Measurements from ENCODE around the gene RXRA.

The RXRA gene

DNA sequence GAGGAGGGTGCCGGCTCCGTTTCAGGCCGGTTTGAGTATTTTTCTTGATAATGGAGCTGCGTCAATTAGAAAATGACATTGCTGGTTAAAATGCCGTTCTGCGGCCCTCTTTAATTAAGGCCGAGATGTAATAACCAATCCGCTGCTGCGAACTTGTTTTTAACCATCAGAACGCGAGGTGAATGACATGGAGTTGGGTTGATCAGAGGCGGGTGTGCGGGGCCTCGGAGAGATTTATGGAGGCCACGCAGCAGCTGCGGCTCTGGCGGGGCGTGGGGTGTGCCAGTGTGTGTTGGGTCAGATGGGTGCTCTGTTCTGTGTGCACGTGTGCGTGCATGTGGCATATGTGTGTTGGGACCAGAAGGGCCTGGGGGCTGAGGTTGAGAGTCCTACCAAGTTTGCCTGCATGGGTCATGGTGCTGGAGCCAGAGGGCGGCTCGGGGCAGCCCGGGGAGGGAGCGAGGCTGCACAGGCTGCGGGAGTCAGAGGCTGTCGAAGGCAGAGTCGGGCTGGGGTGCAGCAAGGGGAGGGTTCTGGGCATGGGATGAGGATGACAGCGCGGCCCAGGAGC lies 25.4 kb downstream of the RXRA start:
- in situ Hi-C loops (cut with MboI; ENCODE audit: low sequenced_read_pairs), result no loop called here

DNA sequence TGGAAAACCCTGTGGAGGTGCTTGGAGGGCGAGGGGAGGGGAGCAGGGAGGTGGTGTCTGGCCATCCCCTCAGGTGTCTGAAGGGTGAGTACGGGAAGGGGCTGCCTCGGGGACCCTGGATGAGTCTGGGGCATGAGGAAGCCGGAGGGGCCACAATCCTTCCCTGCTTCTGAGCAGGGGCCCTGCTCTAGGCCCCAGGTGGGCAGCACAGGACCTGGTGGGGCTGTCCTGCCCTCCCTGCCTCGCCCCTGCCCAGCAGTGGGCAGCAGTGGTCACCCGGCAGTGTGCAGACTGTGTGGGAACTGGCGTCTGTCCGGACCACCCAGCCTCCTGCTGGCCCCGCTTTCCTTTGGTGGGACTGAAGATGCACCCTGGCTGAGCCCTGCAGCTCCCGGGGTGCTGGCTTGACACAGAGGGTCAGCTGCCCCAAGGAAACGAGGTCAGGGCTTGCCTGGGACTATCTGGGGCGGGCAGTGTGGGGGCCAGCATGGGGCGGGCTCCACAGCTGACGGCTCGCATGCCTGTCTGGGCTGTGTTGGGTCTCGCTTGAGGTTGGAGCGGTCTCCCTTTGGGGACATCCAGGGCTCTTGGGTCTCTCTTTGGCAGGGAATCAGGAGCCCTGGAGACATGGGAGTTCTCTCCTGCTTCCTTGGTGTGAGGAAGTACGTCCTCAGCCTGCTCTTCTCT lies 26.1 kb downstream of the RXRA start:
- in situ Hi-C loops (cut with MboI; ENCODE audit: low sequenced_read_pairs), result no loop called here

DNA sequence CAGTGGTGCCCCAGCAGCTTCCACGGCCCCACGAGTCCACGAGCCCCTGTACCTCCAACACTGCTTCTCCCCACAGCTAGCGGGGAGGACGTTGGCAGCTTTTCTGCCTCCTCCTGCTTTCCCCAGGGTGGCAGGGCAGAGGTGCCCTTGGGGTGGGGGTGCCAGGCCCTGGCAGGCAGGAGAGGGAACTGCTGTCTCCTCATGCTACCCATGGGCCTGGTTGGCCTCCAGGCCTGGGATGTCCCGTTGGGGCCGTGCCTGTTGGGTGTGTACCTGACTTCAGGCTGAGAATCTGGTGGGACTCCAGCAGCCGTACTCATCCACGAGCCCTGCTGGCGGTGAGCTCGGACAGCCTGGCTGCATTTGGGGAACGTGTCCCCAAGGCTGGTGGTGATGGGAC lies 27.3 kb downstream of the RXRA start:
- in situ Hi-C loops (cut with MboI; ENCODE audit: low sequenced_read_pairs), result no loop called here

DNA sequence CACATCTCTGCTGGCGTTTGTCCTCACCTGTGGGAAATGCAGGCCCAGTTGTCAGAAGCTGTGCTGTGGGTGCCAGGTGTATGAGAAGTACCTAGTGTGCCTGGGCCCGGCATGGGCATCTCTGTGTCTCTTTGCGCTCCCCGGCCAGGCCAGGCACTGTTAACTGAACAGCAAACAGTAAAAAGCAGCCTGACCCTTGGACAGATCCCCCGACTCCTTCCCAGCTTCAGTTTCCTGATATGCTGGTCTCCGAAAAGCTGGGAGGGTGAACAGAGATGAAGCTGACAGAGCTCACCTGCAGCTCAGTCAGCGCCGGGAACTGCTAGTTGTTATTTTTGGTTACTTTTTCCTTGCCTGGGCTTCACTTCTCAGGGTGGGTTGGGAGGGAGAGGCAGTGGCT lies 28.9 kb downstream of the RXRA start:
- in situ Hi-C loops (cut with MboI; ENCODE audit: low sequenced_read_pairs), result no loop called here

DNA sequence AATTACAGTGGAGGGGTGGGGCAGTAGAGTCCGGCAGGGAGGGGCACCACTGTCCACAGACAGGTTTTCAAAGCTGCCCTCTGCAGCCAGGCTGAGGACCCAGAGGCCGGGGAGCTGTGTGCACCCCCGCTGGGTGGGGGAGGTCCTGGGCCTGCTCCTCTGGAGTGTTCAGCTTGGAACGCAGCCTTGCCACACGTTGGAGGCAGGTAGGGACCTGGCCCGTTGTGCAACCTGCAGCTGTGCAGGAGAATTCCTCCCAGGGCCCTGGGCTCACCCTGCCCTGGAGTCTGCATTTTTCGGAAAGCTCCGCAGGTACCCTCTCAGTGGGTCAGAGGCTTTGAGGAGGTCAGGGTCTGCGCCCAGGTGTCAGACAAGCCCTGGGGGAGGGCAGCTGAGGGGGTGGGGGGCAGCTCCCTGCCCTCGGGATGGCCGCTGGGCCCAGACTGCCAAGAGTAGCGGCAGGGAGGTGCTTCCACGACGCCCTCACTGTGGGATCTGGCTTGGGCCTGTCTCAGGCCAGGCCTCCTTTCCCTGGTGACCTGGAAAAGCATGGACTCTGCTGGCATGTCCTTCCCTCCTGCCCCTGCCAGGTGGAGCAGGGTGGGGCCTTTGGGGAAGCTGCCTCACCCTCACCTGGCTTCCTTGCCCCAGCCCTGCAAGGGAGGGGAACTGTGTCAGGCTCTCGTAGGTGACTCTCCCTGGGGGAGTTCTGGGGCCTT lies 29.5 kb downstream of the RXRA start:
- in situ Hi-C loops (cut with MboI; ENCODE audit: low sequenced_read_pairs), result no loop called here

DNA sequence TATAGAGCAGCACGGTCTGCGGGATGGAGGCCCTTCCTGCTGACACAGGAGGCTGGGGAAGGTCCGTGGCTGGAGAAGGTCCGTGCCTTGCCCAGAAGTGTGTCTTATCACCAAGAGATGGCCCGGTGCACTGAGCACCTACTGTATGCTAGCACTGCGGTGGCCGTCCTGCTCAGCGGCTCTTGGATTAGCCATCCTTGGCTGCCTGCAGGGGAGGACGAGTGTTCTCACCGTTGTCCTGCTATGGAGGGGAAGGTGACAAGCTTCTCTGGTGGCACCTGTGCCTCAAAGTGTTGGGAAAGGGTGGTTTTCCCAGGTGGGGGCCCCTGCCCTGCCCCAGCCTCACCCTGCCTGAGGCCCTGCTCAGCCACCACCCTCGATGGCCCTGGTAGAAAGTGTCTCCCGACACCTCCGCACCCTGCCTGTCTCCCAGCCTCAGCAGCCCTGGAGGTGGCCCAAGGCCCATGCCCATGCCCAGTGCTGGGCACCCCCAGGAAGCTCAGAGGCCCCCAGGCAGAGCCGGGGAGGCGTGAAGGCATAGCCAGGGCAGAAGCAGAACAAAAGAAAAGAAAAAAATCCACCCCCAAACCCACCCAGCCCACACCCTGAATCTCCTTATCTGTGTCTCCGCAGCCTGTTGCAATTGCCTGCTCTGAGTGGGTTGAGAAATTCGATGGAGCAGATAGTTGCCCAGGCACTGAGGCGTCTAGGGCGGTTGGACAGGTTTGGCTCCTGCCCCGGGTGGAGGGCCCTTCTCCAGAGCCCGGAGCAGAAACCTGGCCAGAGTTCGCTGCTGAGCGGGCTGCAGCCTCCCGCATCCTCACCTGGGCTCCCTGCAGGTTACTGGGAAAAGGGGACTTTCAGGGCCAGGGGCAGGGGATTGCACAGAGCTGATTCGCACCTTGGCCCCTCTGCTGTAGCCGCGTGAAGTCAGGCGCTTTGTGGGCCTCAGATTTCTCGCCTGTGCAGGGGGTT lies 30.5 kb downstream of the RXRA start:
- in situ Hi-C loops (cut with MboI; ENCODE audit: low sequenced_read_pairs), result no loop called here

DNA sequence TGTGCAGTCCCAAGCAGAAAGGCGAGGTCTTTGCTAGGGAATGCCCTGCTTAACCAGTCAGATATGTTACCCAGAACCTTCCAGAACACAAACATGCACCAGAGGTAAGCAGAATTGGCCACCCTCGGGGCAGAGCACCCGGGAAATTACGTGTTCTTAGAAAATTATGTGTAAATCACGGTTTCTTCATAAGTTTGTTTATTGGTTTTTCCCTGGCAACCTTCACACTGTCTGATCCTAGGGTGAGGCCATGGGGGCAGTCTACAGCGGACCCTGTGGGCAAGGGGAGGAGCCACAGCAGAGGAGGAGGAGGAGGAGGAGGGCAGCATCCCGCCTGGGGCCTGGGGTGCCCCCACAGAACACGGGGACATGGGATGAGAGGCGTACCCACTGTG lies 31.4 kb downstream of the RXRA start:
- in situ Hi-C loops (cut with MboI; ENCODE audit: low sequenced_read_pairs), result no loop called here

DNA sequence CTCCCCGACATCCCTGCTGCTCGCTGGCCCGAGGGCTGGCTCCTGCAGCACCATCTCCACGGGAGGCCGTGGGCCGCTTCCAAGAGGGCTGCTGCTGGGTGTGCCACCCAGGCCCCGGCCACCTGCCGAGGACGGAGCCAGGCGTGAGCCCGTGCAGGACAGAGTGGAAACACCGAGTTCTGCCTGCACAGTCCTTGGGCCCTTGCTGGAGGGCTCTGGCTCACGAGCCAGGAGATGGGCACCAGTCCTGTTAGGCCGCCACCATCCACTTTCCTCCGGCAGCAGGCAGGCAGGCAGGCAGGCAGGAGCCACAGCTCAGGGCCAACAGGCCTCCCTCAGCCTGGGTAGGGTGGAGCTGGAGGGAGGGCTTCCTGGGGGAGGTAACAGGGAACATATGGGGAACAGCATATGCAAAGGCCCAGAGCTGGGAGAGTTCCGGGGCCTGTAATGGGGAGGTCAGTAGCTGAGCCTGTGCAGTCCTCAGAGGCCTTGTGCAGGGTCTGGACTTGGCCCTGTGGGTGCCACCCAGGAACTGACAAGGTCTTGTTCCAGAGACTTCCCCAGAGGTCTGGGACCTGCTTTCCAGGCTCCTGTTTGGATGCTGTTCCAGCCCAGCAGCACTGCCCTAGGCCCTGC lies 31.9 kb downstream of the RXRA start:
- in situ Hi-C loops (cut with MboI; ENCODE audit: low sequenced_read_pairs), result no loop called here

DNA sequence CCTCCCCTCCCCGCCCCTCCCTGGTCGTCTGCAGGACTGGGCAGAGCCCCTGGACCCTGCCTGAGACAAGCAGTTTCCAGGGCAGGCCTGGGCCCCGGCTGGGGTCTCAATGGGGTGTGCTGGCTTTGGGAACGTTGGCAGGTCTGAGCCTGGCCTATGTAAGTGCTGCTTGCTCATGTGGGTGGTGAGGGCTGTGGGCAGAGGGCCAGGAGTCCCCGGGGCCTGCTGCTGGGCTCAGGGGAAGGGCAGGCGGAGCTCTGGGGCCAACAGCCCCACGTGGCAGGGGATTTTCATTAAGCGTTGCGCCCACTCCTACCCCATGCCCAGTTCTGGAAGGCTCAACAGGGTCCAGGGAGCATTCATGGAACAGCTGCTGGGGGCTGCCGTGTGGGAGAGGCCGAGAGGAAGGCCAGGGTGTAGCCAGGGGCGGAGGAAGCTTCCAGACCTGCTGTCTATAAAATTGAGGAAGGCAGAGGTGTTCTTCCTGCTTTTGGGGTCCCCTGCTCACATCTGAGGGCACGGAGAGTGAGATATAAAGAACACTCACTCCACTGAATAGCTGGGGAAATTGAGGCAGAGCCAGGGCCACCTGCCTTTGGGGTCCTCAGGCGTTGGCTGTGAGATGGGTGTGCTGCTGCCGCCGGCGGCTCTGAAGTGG lies 32.5 kb downstream of the RXRA start:
- in situ Hi-C loops (cut with MboI; ENCODE audit: low sequenced_read_pairs), result no loop called here

DNA sequence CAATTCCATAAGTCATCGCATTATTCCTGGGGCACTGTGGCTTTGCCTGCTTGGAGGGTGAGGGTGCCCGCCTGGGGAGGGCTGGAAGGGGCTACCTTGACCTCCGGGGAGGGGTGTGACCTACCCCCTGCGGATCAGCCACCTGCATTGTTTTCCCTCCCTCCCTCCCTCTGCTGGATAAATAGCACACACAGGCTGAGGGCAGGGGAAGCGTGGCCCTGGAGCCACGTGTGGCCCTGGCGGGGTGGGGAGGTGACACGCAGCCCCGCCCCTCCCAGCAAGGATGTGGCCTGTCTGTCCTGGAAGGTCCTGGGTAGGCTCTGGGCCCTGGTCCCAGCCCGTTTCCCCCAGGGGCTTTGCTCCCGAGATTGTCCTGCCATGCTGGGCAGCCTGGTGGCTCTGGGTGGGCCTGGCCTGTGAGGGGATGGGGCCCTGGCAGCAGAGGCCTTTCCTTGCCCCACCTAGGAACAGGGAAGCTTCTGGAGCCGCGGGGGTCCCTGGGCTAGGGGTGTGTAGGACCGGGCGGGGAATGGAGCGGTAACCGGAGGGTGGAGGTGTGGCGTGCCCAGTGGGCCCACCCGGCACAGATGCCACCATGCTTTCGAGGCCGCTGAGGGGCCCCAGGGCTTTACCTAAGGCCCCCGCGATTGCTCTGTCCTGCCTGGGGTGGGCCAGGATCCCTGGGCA lies 33.4 kb downstream of the RXRA start:
- in situ Hi-C loops (cut with MboI; ENCODE audit: low sequenced_read_pairs), result no loop called here

DNA sequence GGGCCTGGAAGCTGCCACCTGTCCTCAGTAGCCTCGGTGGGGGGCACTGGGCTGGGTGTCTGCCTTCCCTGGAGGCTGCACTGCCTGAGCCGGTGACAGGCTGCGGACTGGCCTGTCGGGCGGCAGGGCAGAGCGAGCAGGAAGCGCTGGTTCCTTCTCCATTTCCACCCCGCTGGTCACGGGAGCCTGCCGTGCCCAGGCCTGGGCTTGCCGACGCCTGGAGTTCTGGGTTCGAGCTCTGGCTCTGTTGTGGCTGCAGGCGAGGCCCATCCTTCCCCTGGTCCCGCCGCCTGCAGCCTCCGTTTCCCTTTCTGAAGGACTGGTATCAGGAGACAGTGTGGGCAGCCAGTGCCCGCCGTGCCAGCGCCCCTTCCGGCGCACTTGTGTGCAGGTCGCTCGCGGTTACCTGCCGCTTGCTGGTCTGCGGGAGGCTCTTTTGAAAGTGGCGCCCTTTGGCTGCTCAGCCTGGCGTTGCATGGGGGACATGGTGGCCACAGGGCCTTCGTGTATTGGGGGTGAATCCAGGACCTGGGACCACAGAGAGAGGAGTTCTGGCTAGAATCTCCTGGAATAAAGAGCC lies 34.0 kb downstream of the RXRA start:
- in situ Hi-C loops (cut with MboI; ENCODE audit: low sequenced_read_pairs), result no loop called here

DNA sequence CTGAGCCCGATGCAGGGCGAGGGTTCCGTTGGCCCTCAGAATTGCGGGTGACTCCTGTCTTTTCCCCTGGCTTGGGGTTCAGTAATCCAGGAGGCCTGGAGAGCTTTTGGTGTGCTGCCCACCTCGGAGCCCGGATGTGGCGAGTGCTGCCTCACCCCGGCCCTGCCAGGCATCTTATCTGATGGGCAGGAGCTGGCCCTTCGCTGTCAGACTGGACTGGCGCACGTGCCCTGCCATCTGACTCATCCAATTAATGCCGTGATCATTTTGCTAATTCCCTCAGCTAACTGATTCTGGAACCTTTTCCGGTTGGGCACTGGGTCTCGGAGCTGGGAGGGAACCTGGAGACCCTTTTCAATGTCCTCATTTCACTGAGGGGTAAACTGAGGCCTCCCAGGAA lies 34.6 kb downstream of the RXRA start:
- in situ Hi-C loops (cut with MboI; ENCODE audit: low sequenced_read_pairs), result no loop called here

DNA sequence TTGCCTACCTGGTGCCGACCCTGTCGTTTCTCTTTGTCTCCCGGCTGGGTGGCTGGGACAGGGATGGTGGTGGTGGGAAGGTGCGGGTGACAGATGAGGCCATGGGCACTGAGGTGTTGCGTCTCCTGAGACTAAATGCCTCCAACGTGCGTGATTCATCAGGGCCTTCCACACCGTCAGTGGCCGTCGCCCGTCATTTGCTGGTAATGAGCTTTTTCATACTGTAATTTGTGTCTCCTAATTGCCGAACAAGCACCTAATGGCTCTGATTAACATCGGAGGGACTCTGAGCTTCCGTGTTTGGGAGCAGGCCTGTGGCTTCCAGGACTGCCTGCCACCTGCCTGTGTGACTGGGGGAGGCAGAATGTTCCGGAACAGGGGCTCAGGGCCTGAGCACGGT lies 35.2 kb downstream of the RXRA start:
- in situ Hi-C loops (cut with MboI; ENCODE audit: low sequenced_read_pairs), result no loop called here

DNA sequence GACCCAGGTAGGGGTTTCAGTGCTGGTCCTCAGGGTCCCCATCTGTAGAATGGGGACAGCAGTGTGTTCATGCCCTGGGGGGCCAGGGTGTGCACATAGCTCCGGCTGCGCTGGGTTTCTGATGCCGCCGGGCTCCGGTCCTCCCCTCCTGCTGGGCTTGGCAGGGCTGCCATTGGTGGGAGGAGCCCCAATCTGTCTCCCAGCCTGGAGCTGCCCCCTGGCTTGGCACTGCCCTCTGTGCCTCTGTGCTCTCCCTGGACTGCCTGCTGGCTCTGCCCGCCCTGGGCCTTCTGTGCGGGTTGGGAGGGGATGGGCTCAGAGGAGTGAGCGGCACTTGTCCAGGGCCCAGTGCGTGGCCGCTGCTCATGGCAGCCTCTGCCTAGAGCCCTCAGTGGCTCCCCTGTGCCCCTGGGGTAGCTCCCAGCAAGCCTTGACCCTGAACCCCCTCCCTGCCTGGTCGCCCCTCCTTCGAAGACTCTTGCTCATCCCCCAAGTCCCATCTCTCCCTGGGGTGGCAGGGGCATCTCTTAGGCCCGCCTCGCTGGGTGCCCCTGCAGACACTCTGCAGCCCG lies 35.7 kb downstream of the RXRA start:
- in situ Hi-C loops (cut with MboI; ENCODE audit: low sequenced_read_pairs), result no loop called here

DNA sequence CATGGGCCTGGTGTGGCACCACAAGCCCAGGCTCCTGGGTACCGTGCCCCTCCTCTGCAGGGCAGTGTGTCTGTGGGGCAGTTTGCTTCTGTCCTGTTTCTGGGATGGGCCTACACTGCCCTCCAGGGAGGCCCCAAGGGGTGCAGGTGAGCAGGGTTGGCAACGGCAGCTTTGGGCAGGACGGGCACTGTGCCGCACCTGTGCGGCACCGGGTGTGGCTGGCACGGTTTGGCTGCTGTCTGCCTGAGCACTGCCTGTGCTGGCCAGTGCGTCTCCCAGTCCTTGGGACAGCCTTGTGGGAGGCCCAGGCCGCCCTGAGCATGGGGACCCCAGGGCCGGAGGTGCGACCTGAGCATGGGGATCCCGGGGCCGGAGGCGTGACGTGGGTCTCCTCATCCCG lies 37.2 kb downstream of the RXRA start:
- in situ Hi-C loops (cut with MboI; ENCODE audit: low sequenced_read_pairs), result no loop called here

DNA sequence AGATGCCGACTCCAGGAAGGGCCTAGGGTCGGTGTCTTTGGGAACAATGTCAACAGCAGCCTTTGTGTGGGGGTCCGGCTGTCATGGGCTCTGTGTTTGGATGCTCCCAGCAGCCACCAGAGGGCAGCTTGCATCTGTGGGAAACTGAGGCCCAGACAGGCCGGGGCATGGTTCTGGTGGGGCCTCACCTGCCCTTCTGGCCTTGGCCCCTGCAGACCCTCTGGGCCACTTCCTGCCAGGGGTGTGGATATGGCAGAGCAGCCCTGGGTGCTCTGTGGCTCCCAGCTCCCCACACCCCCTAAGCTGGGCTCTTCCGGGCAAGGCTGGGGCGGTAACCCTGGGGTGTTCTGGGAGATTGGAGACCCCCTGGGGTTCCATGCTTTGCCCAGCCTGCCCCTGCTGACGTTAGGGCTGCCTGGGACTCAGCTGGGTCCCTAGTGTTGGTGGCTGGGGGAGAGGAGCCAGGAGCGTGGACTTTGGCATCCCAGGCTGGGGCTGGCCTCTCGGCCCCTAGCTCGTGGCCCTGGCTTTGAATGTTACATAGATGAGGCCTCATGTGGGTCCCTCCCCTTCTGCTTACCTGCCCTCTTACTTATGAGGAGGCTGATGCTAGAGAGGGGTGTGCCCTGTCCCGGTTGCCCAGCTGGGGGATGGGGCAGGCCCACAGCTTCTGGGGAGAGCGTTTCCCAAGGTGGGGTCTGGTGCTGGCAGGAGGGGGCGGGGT lies 38.3 kb downstream of the RXRA start:
- in situ Hi-C loops (cut with MboI; ENCODE audit: low sequenced_read_pairs), result no loop called here

DNA sequence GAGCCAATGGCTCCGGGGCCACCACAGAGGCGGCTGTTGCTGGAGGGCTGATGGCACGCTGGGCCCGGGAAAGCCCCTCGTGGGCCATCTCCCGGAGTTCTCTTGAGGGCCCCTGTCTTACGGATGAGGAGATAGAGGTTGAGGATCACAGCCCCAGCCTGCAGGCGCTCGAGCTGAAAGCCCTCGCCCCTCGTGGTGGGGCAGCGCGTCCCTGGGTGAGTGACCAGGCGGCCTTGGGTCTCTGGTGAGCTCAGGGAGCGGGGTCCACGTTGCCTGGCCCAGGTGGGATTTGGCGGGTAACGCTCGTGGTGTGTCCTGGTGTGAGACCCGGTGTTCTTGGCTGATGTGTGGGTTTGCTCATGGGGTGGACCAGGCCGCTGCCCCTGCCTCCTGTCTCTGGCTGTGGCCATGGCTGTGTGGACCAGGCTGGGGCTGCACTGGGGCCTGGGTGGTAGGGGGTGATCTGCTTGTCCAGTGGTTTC lies 38.9 kb downstream of the RXRA start:
- in situ Hi-C loops (cut with MboI; ENCODE audit: low sequenced_read_pairs), result no loop called here

DNA sequence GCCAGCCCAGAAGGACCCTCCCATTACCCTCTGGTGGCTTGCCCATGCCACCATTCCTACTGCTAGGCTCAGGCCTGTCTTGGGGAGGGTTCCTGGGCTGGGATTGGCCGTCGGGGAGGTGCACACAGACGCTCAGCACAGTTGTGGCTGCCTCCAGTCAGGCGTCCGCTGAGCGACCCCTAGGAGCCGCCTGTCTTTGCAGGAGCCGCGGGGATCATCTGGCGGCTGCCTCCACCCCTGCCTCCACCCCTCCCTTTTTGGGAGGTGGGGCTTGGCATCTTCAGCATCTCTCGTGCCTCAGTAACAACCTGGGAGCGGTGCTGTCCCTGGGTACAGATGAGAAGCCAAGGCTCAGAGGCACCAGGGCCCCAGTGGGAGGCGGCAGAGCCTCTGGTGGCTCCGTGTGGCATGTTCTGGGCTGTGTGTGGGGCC lies 39.6 kb downstream of the RXRA start:
- in situ Hi-C loops (cut with MboI; ENCODE audit: low sequenced_read_pairs), result no loop called here
